Measurements from ENCODE around the gene PHPT1.
"Not testable (repeated sequence)": the region's sequence is repeated elsewhere in the genome, so short reads cannot be mapped to it uniquely, and the experiment has no call there.

The PHPT1 gene

GRCh38 chr9:136861874-136862457 is 12.8 kb downstream of the PHPT1 start:
- DNase-seq, result no peak

- DNase-seq, result no peak
These were observed 13.8 kb downstream of the PHPT1 start for GRCh38 chr9:136862849-136863622.

GRCh38 chr9:136863623-136864273 is 14.5 kb downstream of the PHPT1 start:
- no peak for DNase-seq

DNA sequence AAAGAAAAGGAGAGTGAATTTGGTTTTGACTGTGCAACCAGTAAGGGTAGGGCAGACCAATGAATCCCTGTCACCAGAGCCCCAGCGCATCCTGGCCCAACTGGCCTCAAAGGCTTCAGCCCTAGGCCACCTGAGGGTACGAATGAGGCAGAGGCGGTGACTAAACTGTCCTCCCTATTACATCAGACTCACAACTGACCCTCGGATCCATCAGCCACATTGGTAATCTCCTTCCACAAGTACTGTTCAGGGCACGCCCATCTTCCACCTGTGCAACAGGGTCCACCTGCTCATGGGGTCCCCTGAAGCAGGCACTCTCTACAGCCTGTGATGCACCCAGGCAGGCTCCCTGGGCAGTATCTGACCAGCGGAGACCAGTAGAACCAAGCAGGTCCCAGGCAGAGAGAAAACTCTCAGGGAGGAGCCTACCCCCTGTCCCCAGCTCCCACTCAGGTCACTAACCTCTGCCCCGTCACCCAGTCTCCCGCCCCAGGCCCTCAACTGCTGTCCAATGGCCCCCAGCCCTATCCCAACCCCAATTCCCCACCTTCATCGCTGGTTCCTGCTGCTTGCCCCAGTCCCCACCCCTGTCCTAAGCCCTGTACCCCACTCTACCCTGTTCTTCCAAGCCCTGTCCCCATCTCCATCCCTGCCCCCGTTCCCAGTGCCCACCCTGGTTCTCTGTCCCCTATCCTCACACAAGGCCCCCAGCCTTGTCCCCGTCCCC is 16.0 kb downstream of the PHPT1 start:
- no peak for DNase-seq

DNA sequence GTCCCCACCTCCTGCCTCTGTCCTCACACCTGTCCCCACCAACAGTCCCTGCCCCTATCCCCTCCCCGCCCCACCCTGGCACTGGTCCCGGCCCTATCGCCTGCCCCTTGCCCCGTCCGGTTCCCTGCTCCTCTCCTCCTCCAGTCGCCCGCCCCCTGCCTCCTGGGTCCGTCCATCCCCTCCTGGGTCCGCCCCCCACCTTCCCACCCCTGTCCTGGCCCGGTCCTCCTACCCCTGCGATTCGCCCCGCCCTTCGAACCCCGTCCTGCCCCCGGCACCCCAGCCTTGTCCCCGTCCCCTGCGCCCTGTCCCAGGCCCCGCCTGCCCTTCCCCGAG is 16.5 kb downstream of the PHPT1 start:
- DNase-seq, result no peak

GRCh38 chr9:136866898-136867421 is 17.8 kb downstream of the PHPT1 start:
- DNase-seq, result not testable (repeated sequence)

DNA sequence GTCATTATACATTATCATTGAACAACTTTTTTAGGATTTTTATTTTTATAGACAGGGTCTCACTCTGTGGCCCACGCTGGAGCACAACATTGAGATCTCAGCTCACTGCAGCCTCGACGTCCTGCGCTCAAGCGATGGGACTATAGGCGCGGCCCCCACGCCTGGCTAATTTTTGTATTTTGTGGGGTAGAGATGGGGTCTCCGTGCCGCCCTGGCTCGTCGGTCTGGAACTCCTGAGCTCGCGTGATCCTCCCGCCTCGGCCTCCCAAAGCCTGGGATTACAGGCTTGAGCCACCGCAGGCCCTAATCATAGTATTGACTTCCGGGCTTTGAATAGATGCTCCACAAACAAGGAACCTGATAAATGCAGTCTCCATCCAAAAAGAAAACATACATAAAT is 18.3 kb downstream of the PHPT1 start:
- DNase-seq, result no peak

GRCh38 chr9:136867917-136868316 is 18.7 kb downstream of the PHPT1 start:
- DNase-seq, result no peak

- no peak for DNase-seq
These were observed 19.4 kb downstream of the PHPT1 start for GRCh38 chr9:136868644-136869043.

- DNase-seq, result not testable (repeated sequence)
These were observed 20.4 kb downstream of the PHPT1 start for GRCh38 chr9:136869611-136870010.

DNA sequence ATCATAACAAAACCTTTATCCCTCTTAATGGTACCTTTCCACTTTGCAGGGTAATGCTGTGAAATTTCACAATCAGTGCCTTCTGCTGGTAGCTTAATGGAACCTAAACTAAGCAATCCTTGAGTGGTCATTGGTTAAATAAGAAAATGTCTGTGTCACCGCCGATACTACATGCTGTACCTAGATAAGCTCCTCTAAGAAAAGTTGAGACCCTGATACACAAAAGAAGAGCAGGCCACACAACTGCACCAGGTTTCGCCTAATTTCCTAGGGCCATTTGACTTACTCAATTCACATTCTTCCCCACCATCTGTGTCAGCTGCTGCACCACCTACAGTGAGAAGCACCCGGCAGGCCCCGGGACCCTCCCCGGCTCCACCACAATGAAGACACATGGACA is 25.9 kb downstream of the PHPT1 start:
- no peak for DNase-seq

- DNase-seq, result no peak
These were observed 27.3 kb downstream of the PHPT1 start for GRCh38 chr9:136876476-136876875.

GRCh38 chr9:136880651-136881050 is 31.4 kb downstream of the PHPT1 start:
- DNase-seq, result no peak

DNA sequence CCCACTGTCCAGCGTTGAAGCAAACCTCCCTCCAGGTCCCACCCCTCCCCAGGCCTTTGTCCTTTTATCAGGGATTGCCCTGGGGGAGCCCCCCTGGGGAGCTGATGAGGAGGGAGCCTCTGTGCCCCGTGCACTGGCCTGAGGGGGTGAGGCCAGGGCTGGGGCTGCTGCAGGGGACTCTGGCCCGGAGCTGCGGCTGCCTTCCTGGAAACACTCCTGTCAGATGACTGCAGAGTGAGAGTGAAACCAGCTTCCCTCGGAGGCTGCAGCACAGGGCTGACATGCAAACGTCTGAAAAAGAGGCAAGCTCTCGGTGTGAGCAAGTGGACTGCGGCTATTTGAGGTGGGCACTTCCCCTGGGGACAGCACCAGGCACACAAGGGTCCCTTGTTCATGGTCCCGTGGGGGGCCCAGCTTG is 32.5 kb downstream of the PHPT1 start:
- peak; percentile 26 to 64 for DNase-seq

- peak; percentile 78 to 91 for DNase-seq
These were observed 33.1 kb downstream of the PHPT1 start for GRCh38 chr9:136882109-136882946.

GRCh38 chr9:136882947-136883283 is 33.7 kb downstream of the PHPT1 start:
- not testable (repeated sequence) for DNase-seq

DNA sequence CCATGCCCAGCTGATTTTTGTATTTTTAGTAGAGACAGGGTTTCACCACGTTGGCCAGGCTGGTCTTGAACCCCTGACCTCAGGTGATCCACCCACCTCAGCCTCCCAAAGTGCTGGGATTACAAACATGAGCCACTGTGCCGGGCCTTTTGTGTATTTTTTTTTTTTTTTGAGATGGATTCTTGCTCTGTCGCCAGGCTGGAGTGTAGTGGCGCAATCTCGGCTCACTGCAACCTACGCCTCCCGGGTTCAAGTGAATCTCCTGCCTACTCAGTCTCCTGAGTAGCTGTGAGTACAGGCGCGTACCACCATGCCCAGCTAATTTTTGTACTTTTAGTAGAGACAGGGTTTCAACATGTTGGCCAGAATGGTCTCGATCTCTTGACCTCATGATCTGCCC is 34.5 kb downstream of the PHPT1 start:
- DNase-seq, result not testable (repeated sequence)

DNA sequence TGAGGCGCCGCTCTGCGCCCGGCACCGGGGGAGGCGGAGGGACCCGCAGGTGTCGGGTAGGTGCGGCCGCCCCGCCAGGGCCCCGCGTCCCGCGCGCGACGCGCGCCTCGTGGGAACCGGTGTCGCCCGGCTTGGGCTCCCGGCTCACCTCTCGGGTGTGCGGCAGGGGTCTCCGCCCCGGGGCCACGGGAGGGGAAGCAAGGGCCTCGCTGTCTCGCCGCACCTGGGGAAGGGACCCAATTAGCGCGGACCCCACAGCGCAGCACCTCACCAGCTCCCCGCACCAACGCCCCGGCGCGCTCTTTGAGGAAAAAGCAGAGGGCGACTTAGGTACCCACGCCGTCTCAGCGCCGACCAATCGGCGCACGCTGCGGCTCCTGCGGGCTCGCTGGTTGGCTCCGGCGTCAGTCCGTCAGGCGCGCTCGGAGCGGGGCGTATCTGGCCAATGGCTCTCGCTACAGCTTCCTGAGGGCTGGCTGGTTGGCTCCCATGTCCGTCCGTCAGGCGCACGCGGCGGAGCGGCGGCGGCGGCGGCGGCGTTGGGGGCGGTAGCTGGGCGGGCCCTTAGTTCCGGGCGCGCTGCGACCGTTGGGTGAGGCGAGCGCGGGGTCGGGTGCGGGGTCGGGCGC is 36.9 kb downstream of the PHPT1 start, which contains the start of gene TRAF2:
Gene TRAF2, plus strand, starts transcription at position 567 of the 629 bp plus-strand sequence. CDS start 12,225 bp downstream, outside the sequence.
- peak; percentile 97 to 98 for DNase-seq

GRCh38 chr9:136886610-136887597 is 37.7 kb downstream of the PHPT1 start:
- peak in 1 of 2 donors; percentile 39 for DNase-seq

DNA sequence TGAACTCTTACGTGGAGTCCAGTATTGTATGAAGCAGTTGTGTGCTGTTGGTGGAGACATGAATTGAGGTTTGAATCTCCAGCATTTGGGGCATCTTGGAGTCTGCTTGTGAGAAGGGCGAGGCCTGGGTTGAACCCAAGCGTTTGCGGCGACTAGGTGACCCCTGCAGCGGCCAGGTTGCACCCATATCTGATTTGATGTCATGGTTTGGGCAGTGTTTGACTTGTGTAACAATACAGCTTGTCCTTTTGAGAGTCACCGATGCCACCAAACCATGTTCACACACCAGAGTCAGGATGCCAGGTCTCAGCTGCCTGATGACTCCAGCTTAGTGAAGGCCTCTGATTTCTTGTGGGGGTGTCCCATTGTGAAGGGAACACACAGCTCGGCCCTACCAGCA is 39.2 kb downstream of the PHPT1 start:
- DNase-seq, result no peak

Measured in CD4-positive, alpha-beta T cell treated with Interferon alpha-2 for 1 hour (primary cell).